Thyroid gland (tissue), 4 donors: Measurements from ENCODE around the gene KIAA1614.

ENCODE experiments used
- CTCF ChIP-seq, 6 experiments: fragments of 200-600 bp in 3 of 6; fragments of 450-650 bp in 3 of 6; sonication (generic) in 3 of 6; IDR thresholded peaks; one replicate each; pipeline ENCODE4 v1.5.1; 2016 to 2019; ENCODE audit warnings: antibody characterized with exemption in 6 of 6, mild to moderate bottlenecking in 2 of 6, inconsistent platforms in 1 of 6, moderate library complexity in 1 of 6
- POLR2A ChIP-seq, 2 donors: fragments of 450-650 bp; IDR thresholded peaks; one replicate each; pipeline ENCODE4 v1.6.1; 2017; ENCODE audit warnings: antibody characterized with exemption in 2 of 2, mild to moderate bottlenecking in 2 of 2, moderate library complexity in 1 of 2

DNA sequence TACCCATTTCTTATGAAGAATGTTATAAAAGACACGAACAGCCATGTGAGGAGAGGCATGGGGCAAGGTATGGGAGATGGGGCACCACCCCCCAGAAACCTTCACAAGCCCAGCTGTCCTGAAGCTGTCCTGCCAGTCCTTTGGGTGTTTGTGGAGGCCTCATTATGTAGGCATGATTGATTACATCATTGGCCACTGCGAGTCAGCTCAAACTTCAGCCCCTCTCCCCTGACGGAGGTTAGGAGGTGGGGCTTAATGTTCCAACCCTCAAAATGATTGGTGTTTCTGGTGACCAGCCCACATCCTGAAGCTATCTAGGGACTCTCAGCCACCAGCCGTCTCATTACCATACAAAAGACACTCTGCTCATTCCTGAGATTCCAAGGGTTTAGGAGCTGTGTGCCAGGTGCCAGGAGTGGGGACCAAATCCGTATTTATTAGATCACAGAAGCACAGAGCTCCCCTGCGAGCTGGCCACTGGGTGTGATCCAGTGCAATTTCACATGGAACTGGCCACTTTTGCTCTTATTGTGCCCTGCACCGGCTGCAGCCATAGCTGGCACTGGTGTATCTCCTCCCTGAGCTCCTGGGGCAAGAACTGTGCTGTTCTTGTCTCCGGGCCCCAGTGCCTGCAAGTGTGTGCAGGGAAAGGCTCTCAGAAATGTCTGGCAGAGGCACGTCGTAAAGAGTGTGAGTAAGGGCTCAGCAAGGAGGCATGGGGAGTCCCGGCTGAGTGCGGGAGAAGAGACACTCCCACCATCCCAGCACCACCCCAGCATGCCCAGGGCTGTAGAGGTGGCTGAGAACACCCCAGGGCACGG is 10.5 kb downstream of the KIAA1614 start:
- TF ChIP-seq CTCF (IDR thresholded peaks at IDR 0.05) (no peak), POLR2A (IDR thresholded peaks at IDR 0.05) (peak in 1 of 2 donors; percentile 80)
